HepG2 (cell line): ENCODE measurements around the gene IQCN.

Source experiments
- ATF4 ChIP-seq, 2 experiments: fragments of 450-650 bp in 1 of 2; sonication (generic) in 1 of 2; formaldehyde crosslinking; IDR thresholded peaks; 2 replicates each; pipeline versions ENCODE4 v1.5.0 to v1.8.0; 2020 to 2022; ENCODE audit warnings: mild to moderate bottlenecking in 1 of 2, missing genetic modification reagents in 1 of 2
- EZH2 ChIP-seq: conservative IDR thresholded peaks from 2 replicates; pipeline ENCODE4 v1.6.1; 2012; ENCODE audit warnings: mild to moderate bottlenecking, low read depth, low read length, moderate library complexity
- FOXO4 ChIP-seq: sonication (generic); formaldehyde crosslinking; conservative IDR thresholded peaks from 2 replicates; pipeline ENCODE4 v1.8.1; 2023; ENCODE audit warnings: missing genetic modification reagents
- ZFP82 ChIP-seq: sonication (generic); formaldehyde crosslinking; IDR thresholded peaks from 2 replicates; pipeline ENCODE4 v1.5.1; 2020; ENCODE audit warnings: mild to moderate bottlenecking, missing genetic modification reagents, borderline replicate concordance

GRCh38 chr19:18306209-18306887 lies 32.1 kb upstream of the IQCN start:
- TF ChIP-seq ATF4 (CRISPR knock-in tag; IDR thresholded peaks at IDR 0.05) (no peak), ZFP82 (CRISPR knock-in tag) (no peak), EZH2 (no peak), FOXO4 (CRISPR knock-in tag) (no peak)
